Cardiac septum (tissue), 1 donor: ENCODE results near the gene ZNF235. TPM values are rescaled to one million over a fixed set of nuclear protein-coding genes. Genes with fewer than 3 reads are reported as not detected.
"Not testable (repeated sequence)": the region's sequence is repeated elsewhere in the genome, so short reads cannot be mapped to it uniquely, and the experiment has no call there.

Experiments used
- DNase-seq: peaks from one replicate; pipeline ENCODE4 v3.0.0-alpha.2; 2020; ENCODE audit warnings: low spot score
- intact Hi-C: fragments of 100-400 bp; cut with DNase I; formaldehyde crosslinking; loops from one replicate; pipeline ENCODE4 v1.14.0; 2022
- total RNA-seq: library from RNA; stranded (reverse); fragmentation: NEBNext Ultra II Directional; extraction: Animal tissue kit (Norgen Biotek cat#: 25700); gene quantifications from one replicate; pipeline ENCODE4 v1.2.1, GENCODE V29; 2021
- donor health status: DM: no; HTN: no; CAD: no.

Gene ZNF235
- total RNA-seq, 1 donor from 2014 or later: 5.2 TPM

DNA sequence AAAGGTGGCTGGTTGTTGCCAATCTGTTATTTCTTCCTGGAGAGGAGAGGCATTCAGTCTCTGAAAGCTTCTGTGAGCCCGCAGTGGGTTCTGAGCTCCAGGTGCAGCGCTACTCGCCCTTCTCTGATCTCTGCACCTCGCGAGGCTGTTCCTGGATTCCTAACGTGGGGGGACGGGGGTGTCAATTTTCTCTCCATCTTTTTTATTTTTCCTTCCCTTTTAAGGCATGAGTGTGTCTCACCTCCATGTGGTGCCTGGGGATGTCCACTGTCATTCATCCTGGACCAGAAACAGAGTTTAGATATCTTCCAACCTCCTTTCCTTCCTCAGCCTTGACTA is 44.5 kb downstream of the ZNF235 start:
- no peak for DNase-seq
- intact Hi-C loops: no loop called here

DNA sequence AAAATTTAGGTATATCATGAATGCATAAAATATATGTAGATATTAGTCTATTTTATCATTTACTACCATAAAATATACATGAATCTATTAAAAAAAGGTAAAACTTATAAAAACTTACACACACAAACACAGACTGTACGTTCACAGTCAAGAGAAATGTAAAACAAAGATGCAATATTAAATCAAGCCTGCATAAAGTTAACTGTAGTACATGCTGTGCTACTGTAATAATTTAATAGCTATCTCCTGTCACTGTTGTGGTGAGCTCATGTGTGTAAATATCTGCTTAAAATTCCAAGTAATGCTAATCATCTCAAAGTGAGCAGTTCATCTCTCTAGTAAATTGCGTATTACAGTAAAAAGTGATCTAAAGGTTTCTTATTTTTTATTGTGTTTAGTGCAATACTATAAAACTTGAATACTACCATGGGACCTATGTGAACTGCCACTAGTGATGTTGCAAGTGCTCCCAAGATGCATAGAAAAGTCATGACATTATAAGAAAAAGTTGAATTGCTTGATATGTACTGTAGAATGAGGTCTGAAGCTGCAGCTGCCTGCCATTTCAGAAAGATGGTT is 45.9 kb downstream of the ZNF235 start:
- intact Hi-C loops: no loop called here
- DNase-seq: no peak

DNA sequence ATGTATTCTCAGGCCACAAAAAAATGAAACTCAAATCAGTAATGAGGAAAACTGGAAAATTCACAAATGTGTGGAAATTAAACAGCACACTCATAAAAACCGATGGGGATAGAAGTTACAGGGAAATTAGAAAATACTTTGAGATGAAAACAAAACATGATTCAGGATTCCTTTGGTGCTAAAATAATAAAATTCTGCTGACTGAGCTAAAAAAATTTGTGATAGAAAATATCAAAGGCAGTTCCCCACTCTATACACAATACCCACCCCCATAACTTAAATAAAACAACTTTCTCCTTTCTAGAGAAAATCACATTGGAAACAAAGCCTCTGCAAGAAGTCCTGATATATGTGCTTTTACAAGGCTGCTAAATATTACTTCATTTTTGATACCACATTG is 46.7 kb downstream of the ZNF235 start:
- intact Hi-C loops: no loop called here
- no peak for DNase-seq

DNA sequence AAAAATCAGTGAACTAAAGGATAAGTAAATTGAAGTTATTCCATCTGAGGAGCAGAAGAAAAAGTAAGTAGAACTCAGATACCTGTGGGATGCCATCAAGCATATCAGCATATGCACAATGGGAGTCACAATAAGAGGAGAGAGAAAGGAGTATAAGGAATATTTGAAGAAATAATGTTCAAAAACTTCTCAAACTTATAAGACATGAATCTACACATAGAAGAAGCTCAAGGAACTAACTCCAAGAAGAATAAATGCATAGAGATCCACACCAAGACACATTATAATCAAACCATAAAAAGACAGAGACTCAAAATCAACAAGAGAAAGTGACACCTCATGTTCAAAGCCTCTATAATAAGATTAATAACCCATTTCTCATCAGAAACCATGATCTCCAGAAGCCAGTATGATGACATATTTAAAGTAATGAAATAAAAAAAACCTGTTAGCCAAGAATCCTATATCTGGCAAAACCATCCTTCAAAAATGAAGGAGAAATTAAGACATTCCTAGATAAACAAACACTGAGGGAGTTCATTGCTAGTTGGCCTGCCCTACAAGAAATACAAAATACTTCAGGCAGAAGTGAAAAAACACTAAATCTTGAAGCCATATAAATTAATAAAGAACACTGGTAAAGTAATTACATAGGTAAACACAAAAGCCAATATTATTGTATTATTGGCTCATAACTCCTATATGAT is 49.0 kb downstream of the ZNF235 start:
- intact Hi-C loops: no loop called here

DNA sequence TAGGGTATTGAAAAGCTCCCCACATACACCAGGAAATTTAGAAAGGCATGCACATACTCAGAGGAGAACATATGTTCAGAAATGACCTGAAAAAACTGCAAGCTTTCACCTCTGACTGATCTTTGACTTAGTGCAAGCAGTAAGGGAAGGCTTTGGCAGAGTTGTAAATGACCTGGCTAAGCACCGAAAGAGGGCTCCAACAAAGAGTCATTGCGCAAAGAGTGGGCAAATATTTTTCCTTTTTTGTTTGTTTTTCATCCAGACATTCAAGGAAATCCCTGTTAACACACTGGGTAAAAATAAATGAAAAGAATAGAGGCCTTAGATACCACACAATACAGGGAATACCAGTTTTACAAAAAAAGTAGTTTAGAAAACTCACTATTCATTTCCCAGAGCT is 50.3 kb downstream of the ZNF235 start:
- intact Hi-C loops: no loop called here
- DNase-seq: no peak

More for the DNA sequence above, 49.0 kb downstream of the ZNF235 start:
- no peak for DNase-seq

DNA sequence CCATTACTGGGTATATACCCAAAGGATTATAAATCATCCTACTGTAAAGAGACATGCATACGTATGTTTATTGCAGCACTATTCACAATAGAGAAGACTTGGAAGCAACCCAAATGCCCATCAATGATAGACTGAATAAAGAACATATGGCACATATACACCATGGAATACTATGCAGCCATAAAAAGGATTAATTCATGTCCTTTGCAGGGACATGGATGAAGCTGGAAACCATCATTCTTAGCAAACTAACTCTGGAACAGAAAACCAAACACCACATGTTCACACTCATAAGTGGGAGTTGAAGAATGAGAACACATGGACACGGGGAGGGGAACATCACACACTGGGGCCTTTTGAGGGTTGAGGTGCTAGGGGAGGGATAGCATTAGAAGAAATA is 51.4 kb downstream of the ZNF235 start:
- intact Hi-C loops, DNase-seq: not testable (repeated sequence)

DNA sequence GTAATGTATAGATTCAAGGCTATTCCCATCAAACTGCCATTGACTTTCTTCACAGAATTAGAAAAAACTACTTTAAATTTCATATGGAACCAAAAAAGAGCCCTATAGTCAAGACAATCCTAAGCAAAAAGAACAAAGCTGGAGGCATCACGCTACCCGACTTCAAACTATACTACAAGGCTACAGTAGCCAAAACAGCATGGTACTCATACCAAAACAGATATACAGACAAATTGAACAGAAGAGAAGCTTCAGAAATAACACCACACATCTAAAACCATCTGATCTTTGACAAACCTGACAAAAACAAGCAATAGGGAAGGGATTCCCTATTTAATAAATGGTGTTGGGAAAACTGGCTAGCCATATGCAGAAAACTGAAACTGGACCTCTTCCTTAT is 52.5 kb downstream of the ZNF235 start:
- intact Hi-C loops, DNase-seq: not testable (repeated sequence)

DNA sequence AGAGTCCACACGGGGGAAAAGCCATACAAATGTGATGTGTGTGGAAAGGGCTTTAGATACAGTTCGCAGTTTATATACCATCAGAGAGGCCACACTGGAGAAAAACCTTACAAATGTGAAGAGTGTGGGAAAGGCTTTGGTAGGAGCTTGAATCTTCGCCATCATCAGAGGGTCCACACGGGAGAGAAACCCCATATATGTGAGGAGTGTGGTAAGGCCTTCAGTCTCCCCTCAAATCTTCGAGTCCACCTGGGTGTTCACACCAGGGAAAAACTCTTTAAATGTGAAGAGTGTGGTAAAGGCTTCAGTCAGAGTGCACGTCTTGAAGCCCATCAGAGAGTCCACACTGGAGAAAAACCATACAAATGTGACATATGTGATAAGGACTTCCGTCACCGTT is 68.4 kb downstream of the ZNF235 start:
- intact Hi-C loops: no loop called here
- DNase-seq: no peak

Other genes with a start within 250 kb of the ZNF235 start
- 1.4 TPM for gene ZNF284, start 232.9 kb downstream of the ZNF235 start, total RNA-seq
- gene ZNF224, start 210.7 kb downstream of the ZNF235 start, total RNA-seq: 12.9 TPM
- gene ZNF225, start 191.6 kb downstream of the ZNF235 start, total RNA-seq: 3.3 TPM
- gene ZNF234, start 163.5 kb downstream of the ZNF235 start, total RNA-seq: 9.6 TPM
- gene ZNF226, start 139.9 kb downstream of the ZNF235 start, total RNA-seq: 25.6 TPM
- 15.4 TPM for gene ZNF227, start 92.5 kb downstream of the ZNF235 start, total RNA-seq
- gene ZNF233, start 45.1 kb downstream of the ZNF235 start, total RNA-seq: 5.0 TPM
- 3.8 TPM for gene ZNF112, start 51.7 kb upstream of the ZNF235 start, total RNA-seq
- 3.0 TPM for gene ZNF285, start 96.6 kb upstream of the ZNF235 start, total RNA-seq
- gene ZNF229, start 143.4 kb upstream of the ZNF235 start, total RNA-seq: 7.1 TPM
- gene ZNF180, start 195.5 kb upstream of the ZNF235 start, total RNA-seq: 3.7 TPM
- gene CEACAM20, start 224.7 kb upstream of the ZNF235 start, total RNA-seq: not detected